Left ventricle myocardium inferior (tissue), 1 donor: Measurements from ENCODE around the gene PHLDB1. TPM values are rescaled to one million over a fixed set of nuclear protein-coding genes. Genes with fewer than 3 reads are reported as not detected.
"Not testable (repeated sequence)": the region's sequence is repeated elsewhere in the genome, so short reads cannot be mapped to it uniquely, and the experiment has no call there.

Experiments used
- DNase-seq: peaks from one replicate; pipeline ENCODE4 v3.0.0-alpha.2; 2020
- H3K27ac ChIP-seq: fragments of 200-600 bp; replicated peaks from 2 replicates; pipeline ENCODE4 v1.8.0; 2021
- H3K27me3 ChIP-seq: fragments of 200-600 bp; 2 replicates; pipeline ENCODE4 v1.8.0; 2021; ENCODE audit warnings: low read depth
- H3K36me3 ChIP-seq: fragments of 200-600 bp; 2 replicates; pipeline ENCODE4 v1.8.0; 2021
- H3K4me1 ChIP-seq: fragments of 200-600 bp; 2 replicates; pipeline ENCODE4 v1.8.0; 2021
- H3K4me3 ChIP-seq: fragments of 200-600 bp; 2 replicates; pipeline ENCODE4 v1.8.0; 2021; ENCODE audit warnings: mild to moderate bottlenecking, moderate library complexity
- H3K9me3 ChIP-seq: fragments of 200-600 bp; replicated peaks from 2 replicates; pipeline ENCODE4 v1.8.0; 2021
- CTCF ChIP-seq: fragments of 200-600 bp; IDR thresholded peaks from 2 replicates; pipeline ENCODE4 v1.8.0; 2021; ENCODE audit warnings: antibody characterized with exemption, mild to moderate bottlenecking, borderline replicate concordance
- intact Hi-C: fragments of 100-400 bp; cut with micrococcal nuclease; formaldehyde crosslinking; loops from one replicate; pipeline ENCODE4 v1.11.0; 2022
- total RNA-seq: library from RNA; stranded (reverse); fragmentation: NEBNext Ultra II Directional; extraction: Animal tissue kit (Norgen Biotek cat#: 25700); gene quantifications from one replicate; pipeline ENCODE4 v1.2.1, GENCODE V29; 2021
- donor health status: DM: no; HTN: yes; CAD: no; lungs with severe emphysema.

PHLDB1 gene
- total RNA-seq, 1 donor from 2014 or later = 102 TPM

DNA sequence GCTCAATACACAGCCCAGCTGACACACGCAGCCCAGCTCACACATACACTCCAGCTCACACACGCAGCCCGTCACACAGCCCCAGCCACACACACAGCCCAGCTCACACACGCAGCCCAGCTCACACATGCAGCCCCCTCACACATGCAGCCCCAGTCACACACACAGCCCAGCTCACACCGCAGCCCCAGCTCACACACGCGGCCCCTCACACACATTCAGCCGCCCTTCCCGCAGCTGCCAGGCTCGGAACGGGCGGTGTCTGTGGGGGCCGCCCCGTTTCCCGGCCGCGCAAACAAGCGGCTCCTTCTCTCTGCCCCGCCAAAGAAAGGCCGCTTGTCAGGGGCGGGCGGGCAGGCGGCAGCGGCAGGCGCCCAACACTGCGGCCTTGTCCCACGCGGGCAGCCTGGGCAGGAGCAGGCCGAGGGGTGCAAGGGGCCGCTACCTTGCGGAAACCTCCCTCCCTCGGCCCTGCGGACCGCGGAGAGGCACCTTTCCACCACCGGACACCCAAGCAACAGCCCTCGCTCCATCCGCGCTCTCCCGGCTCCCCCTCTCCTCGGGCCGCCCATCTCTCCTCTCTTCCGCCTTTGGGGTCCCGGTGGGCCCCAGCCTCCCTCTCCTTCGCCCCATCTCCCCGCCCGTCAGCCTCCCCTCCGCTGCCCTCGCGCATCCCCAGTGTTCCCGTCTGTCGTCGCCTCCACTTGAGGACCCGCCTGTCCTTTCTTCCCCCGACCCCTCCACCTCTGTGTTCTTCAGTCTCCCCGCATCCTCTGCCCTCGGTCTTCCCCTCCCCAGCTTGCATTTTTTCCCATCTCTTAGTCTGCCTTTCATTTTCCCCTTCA is 2.2 kb downstream of the PHLDB1 start:
- Histone ChIP-seq H3K27ac (peak overlapping the region; percentile 93), H3K9me3 (no peaks in the 10 kb centered on the region), H3K36me3 (peaks cover 15% of the 10 kb centered on the region), H3K27me3 (no peaks in the 10 kb centered on the region), H3K4me3 (peak overlapping the region; percentile 79), H3K4me1 (peaks cover 88% of the 10 kb centered on the region)
- intact Hi-C loops = no loop called here
- no peak for DNase-seq
- no peak for TF ChIP-seq CTCF

GRCh38 chr11:118610225-118610772 is 2.9 kb downstream of the PHLDB1 start:
- no peaks in the 10 kb centered on the region for H3K9me3 ChIP-seq
- intact Hi-C loops = no loop called here
- H3K27ac ChIP-seq = peak overlapping the region; percentile 93
- DNase-seq = no peak
- H3K4me3 ChIP-seq = peak overlapping the region; percentile 79
- H3K4me1 ChIP-seq = peaks cover 89% of the 10 kb centered on the region
- H3K27me3 ChIP-seq = no peaks in the 10 kb centered on the region
- TF ChIP-seq CTCF = no peak
- peaks cover 22% of the 10 kb centered on the region for H3K36me3 ChIP-seq

GRCh38 chr11:118610773-118611432 is 3.5 kb downstream of the PHLDB1 start:
- TF ChIP-seq CTCF = peak; percentile 92
- peaks cover 28% of the 10 kb centered on the region for H3K36me3 ChIP-seq
- H3K4me1 ChIP-seq = peaks cover 92% of the 10 kb centered on the region
- intact Hi-C loops = no loop called here
- H3K4me3 ChIP-seq = peak overlapping the region; percentile 79
- DNase-seq = peak; percentile 85
- peak overlapping the region; percentile 93 for H3K27ac ChIP-seq
- H3K9me3 ChIP-seq = no peaks in the 10 kb centered on the region
- H3K27me3 ChIP-seq = no peaks in the 10 kb centered on the region

- Histone ChIP-seq H3K4me1 (peaks cover 92% of the 10 kb centered on the region), H3K27ac (peak overlapping the region; percentile 93), H3K4me3 (peak overlapping the region; percentile 79), H3K36me3 (peaks cover 33% of the 10 kb centered on the region)
- H3K27me3 ChIP-seq, intact Hi-C loops, H3K9me3 ChIP-seq, DNase-seq: not testable (repeated sequence)
These were observed 4.0 kb downstream of the PHLDB1 start for GRCh38 chr11:118611433-118611795.

GRCh38 chr11:118612378-118612777 is 5.0 kb downstream of the PHLDB1 start:
- no peak for TF ChIP-seq CTCF
- H3K4me1 ChIP-seq = peaks cover 96% of the 10 kb centered on the region

GRCh38 chr11:118614511-118614910 is 7.1 kb downstream of the PHLDB1 start:
- Histone ChIP-seq H3K27ac (peak overlapping the region; percentile 91), H3K36me3 (peaks cover 50% of the 10 kb centered on the region), H3K9me3 (no peaks in the 10 kb centered on the region), H3K4me3 (no peak overlapping the region), H3K4me1 (peaks cover 99% of the 10 kb centered on the region), H3K27me3 (no peaks in the 10 kb centered on the region)
- intact Hi-C loops = no loop called here
- no peak for TF ChIP-seq CTCF
- no peak for DNase-seq

More at GRCh38 chr11:118612378-118612777, 5.0 kb downstream of the PHLDB1 start:
- peak; percentile 61 for DNase-seq
- H3K9me3 ChIP-seq = no peaks in the 10 kb centered on the region
- intact Hi-C loops = no loop called here
- no peaks in the 10 kb centered on the region for H3K27me3 ChIP-seq
- H3K27ac ChIP-seq = peak overlapping the region; percentile 93
- H3K36me3 ChIP-seq = peaks cover 43% of the 10 kb centered on the region
- H3K4me3 ChIP-seq = peak overlapping the region; percentile 79
